Dedifferentiated amniotic fluid mesenchymal stem cell (primary cell): ENCODE measurements around the gene EZH1.
A peak's percentile ranks its signal among the peaks of the same experiment; 100 is the strongest.
"Not testable (repeated sequence)": the region's sequence is repeated elsewhere in the genome, so short reads cannot be mapped to it uniquely, and the experiment has no call there.

ENCODE experiments used
- DNase-seq: peaks from one replicate; pipeline ENCODE4 v3.0.0-alpha.2; 2016; ENCODE audit errors: extremely low spot score

EZH1 gene

GRCh38 chr17:42669977-42670788, 74.7 kb downstream of the EZH1 start:
- no peak for DNase-seq

GRCh38 chr17:42669705-42669976, 75.2 kb downstream of the EZH1 start:
- no peak for DNase-seq

GRCh38 chr17:42667088-42667951, 77.5 kb downstream of the EZH1 start:
- peak; percentile 83 for DNase-seq

GRCh38 chr17:42666126-42666525, 78.7 kb downstream of the EZH1 start:
- DNase-seq: not testable (repeated sequence)

GRCh38 chr17:42665581-42666001, 79.2 kb downstream of the EZH1 start:
- no peak for DNase-seq

GRCh38 chr17:42660692-42661345, 84.0 kb downstream of the EZH1 start:
- DNase-seq: no peak

GRCh38 chr17:42659932-42660274, 84.9 kb downstream of the EZH1 start:
- not testable (repeated sequence) for DNase-seq

GRCh38 chr17:42659079-42659931, 85.5 kb downstream of the EZH1 start, which contains the start of gene TUBG2:
TUBG2 (plus strand) TSS chr17:42659284; CDS start chr17:42659504, 220 bp downstream.
- peak; percentile 76 for DNase-seq

GRCh38 chr17:42657824-42658588, 86.8 kb downstream of the EZH1 start:
- DNase-seq: no peak

- DNase-seq: no peak
These were observed 89.3 kb downstream of the EZH1 start for GRCh38 chr17:42655528-42655927.

- peak; percentile 86 for DNase-seq
These were observed 91.4 kb downstream of the EZH1 start for GRCh38 chr17:42653179-42654124.

- DNase-seq: no peak
These were observed 93.4 kb downstream of the EZH1 start for GRCh38 chr17:42651392-42651791.
